Ureter (tissue), 1 donor: ENCODE results near the gene WWC2. TPM values are rescaled to one million over a fixed set of nuclear protein-coding genes. Genes with fewer than 3 reads are reported as not detected.
"Not testable (repeated sequence)": the region's sequence is repeated elsewhere in the genome, so short reads cannot be mapped to it uniquely, and the experiment has no call there.

Source experiments
- DNase-seq: peaks from one replicate; pipeline ENCODE4 v3.0.0-alpha.2; 2020; ENCODE audit warnings: low spot score
- total RNA-seq: library from RNA; stranded (reverse); gene quantifications from one replicate; pipeline ENCODE4 v1.2.4, GENCODE V29; 2023
- donor health status: DM: yes; HTN: yes; CAD: no.

Gene WWC2
- total RNA-seq, 1 donor from 2014 or later = 32.2 TPM

GRCh38 chr4:183299464-183299863, 200.4 kb downstream of the WWC2 start:
- DNase-seq = no peak

- DNase-seq = no peak
Measured at GRCh38 chr4:183300070-183300469, 201.0 kb downstream of the WWC2 start.

GRCh38 chr4:183300655-183301054, 201.6 kb downstream of the WWC2 start:
- DNase-seq = no peak

GRCh38 chr4:183303301-183303700, 204.2 kb downstream of the WWC2 start:
- DNase-seq = no peak

GRCh38 chr4:183304067-183304466, 205.0 kb downstream of the WWC2 start:
- no peak for DNase-seq

- DNase-seq = no peak
Measured at GRCh38 chr4:183304538-183304937, 205.5 kb downstream of the WWC2 start.

GRCh38 chr4:183306811-183307210, 207.8 kb downstream of the WWC2 start:
- DNase-seq = no peak

GRCh38 chr4:183312841-183313240, 213.8 kb downstream of the WWC2 start:
- DNase-seq = no peak

GRCh38 chr4:183314336-183314735, 215.3 kb downstream of the WWC2 start:
- no peak for DNase-seq

GRCh38 chr4:183314806-183315205, 215.7 kb downstream of the WWC2 start:
- DNase-seq = no peak

- no peak for DNase-seq
Measured at GRCh38 chr4:183318656-183319055, 219.6 kb downstream of the WWC2 start.

- no peak for DNase-seq
Measured at GRCh38 chr4:183320211-183321059, 221.4 kb downstream of the WWC2 start, which contains the start of gene CLDN22. CLDN22 (minus strand) TSS chr4:183320276; CDS start chr4:183320218, 58 bp downstream.

- no peak for DNase-seq
Measured at GRCh38 chr4:183321079-183321478, 222.0 kb downstream of the WWC2 start.

GRCh38 chr4:183321516-183321915, 222.5 kb downstream of the WWC2 start:
- DNase-seq = no peak

- DNase-seq = no peak
Measured at GRCh38 chr4:183322326-183322725, 223.3 kb downstream of the WWC2 start, which contains the start of gene CLDN24. CLDN24 (minus strand) TSS chr4:183322426; CDS start chr4:183322426, 0 bp downstream.

- DNase-seq = no peak
Measured at GRCh38 chr4:183323295-183323694, 224.2 kb downstream of the WWC2 start.

GRCh38 chr4:183324056-183324455, 225.0 kb downstream of the WWC2 start:
- not testable (repeated sequence) for DNase-seq

GRCh38 chr4:183324619-183325018, 225.6 kb downstream of the WWC2 start:
- no peak for DNase-seq

GRCh38 chr4:183326387-183326786, 227.3 kb downstream of the WWC2 start:
- DNase-seq = not testable (repeated sequence)

- no peak for DNase-seq
Measured at GRCh38 chr4:183326853-183327252, 227.8 kb downstream of the WWC2 start.

GRCh38 chr4:183327827-183328226, 228.8 kb downstream of the WWC2 start:
- DNase-seq = no peak

- DNase-seq = no peak
Measured at GRCh38 chr4:183328832-183329231, 229.8 kb downstream of the WWC2 start.

GRCh38 chr4:183329244-183329643, 230.2 kb downstream of the WWC2 start:
- DNase-seq = no peak
